ENCODE data around the gene TMEM131.

The TMEM131 gene

GRCh38 chr2:97788986-97789644 lies 206.6 kb downstream of the TMEM131 start:
- TF ChIP-seq CTCF (IDR thresholded peaks at IDR 0.05; ENCODE audit: insufficient read depth, low read length, poor library complexity, severe bottlenecking): no peak
- DNase-seq (ENCODE audit: extremely low read depth, insufficient read length): no peak
- H3K36me3 ChIP-seq (ENCODE audit: control insufficient read depth, insufficient read depth, low read length): peaks cover 11% of the 10 kb centered on the region
- no peaks in the 10 kb centered on the region for H3K27me3 ChIP-seq (replicated peaks; ENCODE audit: control insufficient read depth, insufficient read depth, low read length)
- no peak overlapping the region for H3K4me3 ChIP-seq (replicated peaks; ENCODE audit: low read depth, low read length)

- H3K4me3 ChIP-seq (replicated peaks; ENCODE audit: low read depth, low read length): no peak overlapping the region
- no peak for TF ChIP-seq CTCF (IDR thresholded peaks at IDR 0.05; ENCODE audit: insufficient read depth, low read length, poor library complexity, severe bottlenecking)
- H3K27me3 ChIP-seq (replicated peaks; ENCODE audit: control insufficient read depth, insufficient read depth, low read length): no peaks in the 10 kb centered on the region
- DNase-seq (ENCODE audit: extremely low read depth, insufficient read length): no peak
- H3K36me3 ChIP-seq (ENCODE audit: control insufficient read depth, insufficient read depth, low read length): peaks cover 4% of the 10 kb centered on the region; the same call in 1 of the 2 replicates
Measured at GRCh38 chr2:97785818-97786217, 209.9 kb downstream of the TMEM131 start.

GRCh38 chr2:97784953-97785352 lies 210.8 kb downstream of the TMEM131 start:
- DNase-seq (ENCODE audit: extremely low read depth, insufficient read length): no peak
- Histone ChIP-seq H3K27me3 (replicated peaks; ENCODE audit: control insufficient read depth, insufficient read depth, low read length) (no peaks in the 10 kb centered on the region), H3K36me3 (ENCODE audit: control insufficient read depth, insufficient read depth, low read length) (peaks cover 4% of the 10 kb centered on the region; the same call in 1 of the 2 replicates), H3K4me3 (replicated peaks; ENCODE audit: low read depth, low read length) (no peak overlapping the region)
- TF ChIP-seq CTCF (IDR thresholded peaks at IDR 0.05; ENCODE audit: insufficient read depth, low read length, poor library complexity, severe bottlenecking): no peak

GRCh38 chr2:97781981-97782380 lies 213.8 kb downstream of the TMEM131 start:
- no peak for TF ChIP-seq CTCF (IDR thresholded peaks at IDR 0.05; ENCODE audit: insufficient read depth, low read length, poor library complexity, severe bottlenecking)
- no peak for DNase-seq (ENCODE audit: extremely low read depth, insufficient read length)
- Histone ChIP-seq H3K27me3 (replicated peaks; ENCODE audit: control insufficient read depth, insufficient read depth, low read length) (no peaks in the 10 kb centered on the region), H3K4me3 (replicated peaks; ENCODE audit: low read depth, low read length) (no peak overlapping the region), H3K36me3 (ENCODE audit: control insufficient read depth, insufficient read depth, low read length) (peaks cover 3% of the 10 kb centered on the region; the same call in 1 of the 2 replicates)

GRCh38 chr2:97779141-97779540 lies 216.6 kb downstream of the TMEM131 start:
- H3K4me3 ChIP-seq (replicated peaks; ENCODE audit: low read depth, low read length): no peak overlapping the region
- peaks cover 10% of the 10 kb centered on the region for H3K36me3 ChIP-seq (ENCODE audit: control insufficient read depth, insufficient read depth, low read length)
- no peaks in the 10 kb centered on the region for H3K27me3 ChIP-seq (replicated peaks; ENCODE audit: control insufficient read depth, insufficient read depth, low read length)
- no peak for TF ChIP-seq CTCF (IDR thresholded peaks at IDR 0.05; ENCODE audit: insufficient read depth, low read length, poor library complexity, severe bottlenecking)
- DNase-seq (ENCODE audit: extremely low read depth, insufficient read length): no peak

GRCh38 chr2:97775074-97775473 lies 220.7 kb downstream of the TMEM131 start:
- H3K36me3 ChIP-seq (ENCODE audit: control insufficient read depth, insufficient read depth, low read length): peaks cover 8% of the 10 kb centered on the region
- no peak for TF ChIP-seq CTCF (IDR thresholded peaks at IDR 0.05; ENCODE audit: insufficient read depth, low read length, poor library complexity, severe bottlenecking)
- H3K4me3 ChIP-seq (replicated peaks; ENCODE audit: low read depth, low read length): no peak overlapping the region
- no peaks in the 10 kb centered on the region for H3K27me3 ChIP-seq (replicated peaks; ENCODE audit: control insufficient read depth, insufficient read depth, low read length)
- DNase-seq (ENCODE audit: extremely low read depth, insufficient read length): no peak

Measured in GM06990 (cell line).